ENCODE data around the gene STYXL1. TPM values are rescaled to one million over a fixed set of nuclear protein-coding genes. Genes with fewer than 3 reads are reported as not detected.
A peak's percentile ranks its signal among the peaks of the same experiment; 100 is the strongest.
"Not testable (repeated sequence)": the region's sequence is repeated elsewhere in the genome, so short reads cannot be mapped to it uniquely, and the experiment has no call there.

Gene STYXL1, protein sequence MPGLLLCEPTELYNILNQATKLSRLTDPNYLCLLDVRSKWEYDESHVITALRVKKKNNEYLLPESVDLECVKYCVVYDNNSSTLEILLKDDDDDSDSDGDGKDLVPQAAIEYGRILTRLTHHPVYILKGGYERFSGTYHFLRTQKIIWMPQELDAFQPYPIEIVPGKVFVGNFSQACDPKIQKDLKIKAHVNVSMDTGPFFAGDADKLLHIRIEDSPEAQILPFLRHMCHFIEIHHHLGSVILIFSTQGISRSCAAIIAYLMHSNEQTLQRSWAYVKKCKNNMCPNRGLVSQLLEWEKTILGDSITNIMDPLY
- total RNA-seq = 10 to 100 TPM; 36.6 to 40.3 TPM
- 10 to 100 TPM; 42.2 to 45.8 TPM for polyA plus RNA-seq
- long read RNA-seq, donor 1, partial matches to known transcripts = 0 of 4 reads
- long read RNA-seq, donor 1, other reads (novel, unspliced or antisense) = 0 of 4 reads
- long read RNA-seq, donor 2 = 0 reads
- long read RNA-seq, donor 3, partial matches to known transcripts = 54 of 108 reads
- long read RNA-seq, donor 3, other reads (novel, unspliced or antisense) = 53 of 108 reads
- long read RNA-seq, donor 4, partial matches to known transcripts = 0 of 1 reads
- long read RNA-seq, donor 4, other reads (novel, unspliced or antisense) = 0 of 1 reads
- long read RNA-seq, donor 5, transcript STYXL1-206 (9 exons, 1,147 nt) = major isoform, 5 of 12 reads
- long read RNA-seq, donor 5, partial matches to known transcripts = 0 of 12 reads
- long read RNA-seq, donor 5, other reads (novel, unspliced or antisense) = 6 of 12 reads

DNA sequence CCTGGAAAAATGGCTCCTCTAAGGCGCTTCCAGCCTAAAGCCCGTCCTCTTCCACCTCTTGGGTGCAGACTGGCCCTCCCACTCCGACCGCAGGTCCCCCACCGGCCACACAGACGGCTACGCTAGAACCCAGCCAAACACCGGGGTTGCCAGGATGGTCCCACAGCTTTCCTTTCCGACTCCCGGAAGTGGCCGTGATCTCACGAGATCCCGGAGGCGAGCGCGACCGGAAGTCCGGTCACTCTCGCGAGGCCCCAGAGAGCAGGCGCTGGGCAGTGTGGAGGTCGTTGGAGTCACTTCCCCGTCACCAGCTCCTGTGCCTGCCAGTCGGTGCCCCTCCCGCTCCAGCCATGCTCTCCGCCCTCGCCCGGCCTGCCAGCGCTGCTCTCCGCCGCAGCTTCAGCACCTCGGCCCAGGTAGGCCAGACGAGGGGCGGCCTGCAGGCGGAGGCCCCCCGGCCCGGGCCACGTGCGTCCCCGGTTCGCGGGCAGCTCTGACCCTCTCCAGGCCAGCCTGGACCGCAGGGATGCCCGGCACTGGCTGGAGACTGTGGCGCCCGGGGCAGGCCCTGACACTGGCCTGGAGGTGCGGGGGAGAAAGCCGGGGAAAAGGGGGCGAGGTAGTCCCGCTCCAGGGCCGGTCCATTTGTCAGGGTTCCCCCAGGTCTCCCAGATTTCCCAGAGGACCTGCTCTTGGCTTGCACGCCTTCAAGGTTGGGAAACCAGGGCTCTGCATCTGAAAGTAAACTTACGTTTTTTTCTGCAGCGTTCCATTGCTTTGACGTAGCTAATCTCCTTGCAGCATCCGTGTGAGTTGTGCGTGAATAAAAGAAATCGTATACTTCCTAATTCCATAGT lies at the start of gene STYXL1, which contains the start of gene MDH2:
Gene STYXL1, minus strand, starts transcription at position 190 of the 857 bp plus-strand sequence. CDS start 17,477 bp downstream, outside the sequence.
Gene MDH2, plus strand, starts transcription at position 296 of the 857 bp plus-strand sequence. Its CDS starts 55 bp downstream, at position 351.
- ATAC-seq (ENCODE audit: insufficient read depth, low FRiP score) = peak; percentile 96
- Histone ChIP-seq H3K4me3 (peak within 1 kb of the TSS; percentile 85), H3K27me3 (ENCODE audit: control insufficient read depth in 3 of 3, insufficient read depth in 3 of 3, low read length in 2 of 3) (no peaks in the 10 kb centered on the region), H3K36me3 (ENCODE audit: control insufficient read depth in 4 of 4, insufficient read depth in 4 of 4, low read length in 4 of 4) (peaks cover 2 to 9% (median 7%) of the 10 kb centered on the region in 4 donors), H3K9ac (ENCODE audit: insufficient read depth in 1 of 2, low read length in 2 of 2) (peak within 1 kb of the TSS; percentile 97 to 98), H3K9me3 (ENCODE audit: control insufficient read depth in 4 of 4, insufficient read depth in 3 of 4, low read length in 3 of 4) (no peaks in the 10 kb centered on the region), H3K4me1 (ENCODE audit: control insufficient read depth in 5 of 5, insufficient read depth in 5 of 5, low read length in 5 of 5) (peaks cover 0 to 10% (median 6%) of the 10 kb centered on the region in 5 donors), H3K27ac (ENCODE audit: low read depth in 1 of 2, low read length in 1 of 2) (peak within 1 kb of the TSS; percentile 92 to 97)
- DNase-seq = peak; percentile 95 to 96 (median 95)
- WGBS, 2 donors = 0% methylated on average over 46 to 58 of the region's 58 CpGs
- TF ChIP-seq, protein P1, sequence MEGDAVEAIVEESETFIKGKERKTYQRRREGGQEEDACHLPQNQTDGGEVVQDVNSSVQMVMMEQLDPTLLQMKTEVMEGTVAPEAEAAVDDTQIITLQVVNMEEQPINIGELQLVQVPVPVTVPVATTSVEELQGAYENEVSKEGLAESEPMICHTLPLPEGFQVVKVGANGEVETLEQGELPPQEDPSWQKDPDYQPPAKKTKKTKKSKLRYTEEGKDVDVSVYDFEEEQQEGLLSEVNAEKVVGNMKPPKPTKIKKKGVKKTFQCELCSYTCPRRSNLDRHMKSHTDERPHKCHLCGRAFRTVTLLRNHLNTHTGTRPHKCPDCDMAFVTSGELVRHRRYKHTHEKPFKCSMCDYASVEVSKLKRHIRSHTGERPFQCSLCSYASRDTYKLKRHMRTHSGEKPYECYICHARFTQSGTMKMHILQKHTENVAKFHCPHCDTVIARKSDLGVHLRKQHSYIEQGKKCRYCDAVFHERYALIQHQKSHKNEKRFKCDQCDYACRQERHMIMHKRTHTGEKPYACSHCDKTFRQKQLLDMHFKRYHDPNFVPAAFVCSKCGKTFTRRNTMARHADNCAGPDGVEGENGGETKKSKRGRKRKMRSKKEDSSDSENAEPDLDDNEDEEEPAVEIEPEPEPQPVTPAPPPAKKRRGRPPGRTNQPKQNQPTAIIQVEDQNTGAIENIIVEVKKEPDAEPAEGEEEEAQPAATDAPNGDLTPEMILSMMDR (IDR thresholded peaks at IDR 0.05; ENCODE audit: control extremely low read depth, extremely low read depth) = no peak

DNA sequence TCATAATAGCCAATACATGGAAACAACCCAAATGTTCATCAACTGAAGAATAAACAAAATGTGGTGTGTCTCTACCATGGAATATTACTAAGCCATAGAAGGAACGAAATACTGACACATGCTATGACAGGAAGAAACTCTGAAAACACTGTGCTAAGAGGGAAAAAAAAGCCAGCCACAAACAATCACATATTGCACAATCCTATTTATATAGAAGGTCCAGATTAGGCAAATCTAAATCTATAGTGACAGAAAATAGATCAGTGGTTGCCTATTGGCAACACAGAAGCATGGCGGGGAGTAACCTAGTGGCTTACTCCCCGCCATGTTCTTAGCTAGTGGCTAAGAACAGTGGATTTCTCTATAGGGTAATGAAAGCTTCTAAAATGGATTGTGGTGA lies 48.1 kb upstream of the STYXL1 start:
- 75 to 95% methylated on average over 3 of the region's 3 CpGs for WGBS, 2 donors
- H3K4me1 ChIP-seq (ENCODE audit: control insufficient read depth in 5 of 5, insufficient read depth in 5 of 5, low read length in 5 of 5) = no peaks in the 10 kb centered on the region
- no peak for ATAC-seq (ENCODE audit: insufficient read depth, low FRiP score)

DNA sequence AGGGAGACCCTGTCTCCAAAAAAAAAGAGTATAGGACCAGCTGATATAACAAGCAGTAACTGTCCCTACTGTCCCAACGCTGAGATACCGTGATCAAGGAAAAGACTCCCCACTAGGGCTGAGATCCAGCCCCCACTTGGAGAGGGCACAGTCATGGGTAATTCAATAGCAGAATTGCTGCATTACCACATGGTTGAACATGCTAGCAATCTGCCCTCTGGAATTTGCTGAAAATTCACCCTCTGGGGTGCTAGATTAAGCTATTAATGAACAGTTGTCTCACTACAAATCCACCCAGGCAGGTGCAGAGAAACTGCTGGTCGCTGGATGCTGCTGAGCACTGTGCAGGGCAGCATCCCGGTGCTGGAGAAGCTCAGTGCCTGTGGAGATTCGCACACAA lies 46.5 kb upstream of the STYXL1 start:
- H3K36me3 ChIP-seq (ENCODE audit: control insufficient read depth in 4 of 4, insufficient read depth in 4 of 4, low read length in 4 of 4); ATAC-seq (ENCODE audit: insufficient read depth, low FRiP score); DNase-seq; H3K9me3 ChIP-seq (ENCODE audit: control insufficient read depth in 4 of 4, insufficient read depth in 3 of 4, low read length in 3 of 4); H3K27me3 ChIP-seq (ENCODE audit: control insufficient read depth in 3 of 3, insufficient read depth in 3 of 3, low read length in 2 of 3); H3K4me3 ChIP-seq; H3K4me1 ChIP-seq (ENCODE audit: control insufficient read depth in 5 of 5, insufficient read depth in 5 of 5, low read length in 5 of 5); H3K9ac ChIP-seq (ENCODE audit: insufficient read depth in 1 of 2, low read length in 2 of 2); H3K27ac ChIP-seq (ENCODE audit: low read depth in 1 of 2, low read length in 1 of 2): not testable (repeated sequence)
- 91 to 96% methylated on average over 5 of the region's 5 CpGs for WGBS, 2 donors

More for the DNA sequence above, 48.1 kb upstream of the STYXL1 start:
- Histone ChIP-seq H3K27me3 (ENCODE audit: control insufficient read depth in 3 of 3, insufficient read depth in 3 of 3, low read length in 2 of 3) (no peaks in the 10 kb centered on the region), H3K9ac (ENCODE audit: insufficient read depth in 1 of 2, low read length in 2 of 2) (no peak overlapping the region), H3K9me3 (ENCODE audit: control insufficient read depth in 4 of 4, insufficient read depth in 3 of 4, low read length in 3 of 4) (no peaks in the 10 kb centered on the region), H3K36me3 (ENCODE audit: control insufficient read depth in 4 of 4, insufficient read depth in 4 of 4, low read length in 4 of 4) (no peaks in the 10 kb centered on the region), H3K27ac (ENCODE audit: low read depth in 1 of 2, low read length in 1 of 2) (no peak overlapping the region), H3K4me3 (no peak overlapping the region)
- no peak for DNase-seq
- TF ChIP-seq, protein P1 (IDR thresholded peaks at IDR 0.05; ENCODE audit: control extremely low read depth, extremely low read depth) = no peak

DNA sequence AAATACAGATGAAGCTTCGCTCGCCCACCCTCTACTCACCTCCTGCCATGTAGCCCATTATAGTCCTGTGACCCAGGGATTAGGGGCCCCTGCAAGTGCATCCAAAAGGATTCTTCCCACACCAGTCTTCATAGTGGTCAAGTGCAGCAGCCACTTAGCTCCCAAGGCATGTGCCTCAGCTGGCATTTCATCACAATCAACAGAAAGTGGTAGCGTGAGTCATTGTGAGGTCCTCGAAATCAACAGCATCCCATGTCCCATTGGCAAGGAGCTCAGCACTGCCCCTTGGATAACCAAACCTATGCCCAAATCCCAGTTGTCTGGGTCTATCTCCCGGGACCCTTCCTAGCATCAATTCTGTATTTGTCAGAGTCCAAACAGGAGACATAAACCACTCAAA lies 45.7 kb upstream of the STYXL1 start:
- not testable (repeated sequence) for H3K9ac ChIP-seq (ENCODE audit: insufficient read depth in 1 of 2, low read length in 2 of 2); H3K36me3 ChIP-seq (ENCODE audit: control insufficient read depth in 4 of 4, insufficient read depth in 4 of 4, low read length in 4 of 4); DNase-seq; H3K4me3 ChIP-seq; H3K9me3 ChIP-seq (ENCODE audit: control insufficient read depth in 4 of 4, insufficient read depth in 3 of 4, low read length in 3 of 4); H3K27ac ChIP-seq (ENCODE audit: low read depth in 1 of 2, low read length in 1 of 2); ATAC-seq (ENCODE audit: insufficient read depth, low FRiP score); H3K27me3 ChIP-seq (ENCODE audit: control insufficient read depth in 3 of 3, insufficient read depth in 3 of 3, low read length in 2 of 3); H3K4me1 ChIP-seq (ENCODE audit: control insufficient read depth in 5 of 5, insufficient read depth in 5 of 5, low read length in 5 of 5)
- 82 to 92% methylated on average over 5 of the region's 5 CpGs for WGBS, 2 donors
